SK-N-MC (cell line): Measurements from ENCODE around the gene SCIN.

ENCODE experiments used
- DNase-seq: peaks from one replicate; pipeline ENCODE4 v3.0.0-alpha.2; 2011; ENCODE audit warnings: low read depth, low spot score
- H3K27ac ChIP-seq: fragments of 200-600 bp; sonication (generic); 2 replicates; pipeline ENCODE4 v1.5.1; 2016; ENCODE audit warnings: mixed run types
- H3K36me3 ChIP-seq: fragments of 200-600 bp; sonication (generic); 2 replicates; pipeline ENCODE4 v1.6.1; 2017; ENCODE audit warnings: antibody characterized with exemption, low read length, mixed read lengths; ENCODE audit not compliant: insufficient read depth
- H3K4me3 ChIP-seq: fragments of 200-600 bp; sonication (generic); 2 replicates; pipeline ENCODE4 v1.5.1; 2016
- H3K9ac ChIP-seq: fragments of 200-600 bp; sonication (generic); 2 replicates; pipeline ENCODE4 v1.8.0; 2017; ENCODE audit warnings: mixed run types, mixed read lengths; ENCODE audit not compliant: insufficient read length
- H3K9me3 ChIP-seq: fragments of 200-600 bp; sonication (generic); 2 replicates; pipeline ENCODE4 v1.6.1; 2017; ENCODE audit warnings: low read depth, mild to moderate bottlenecking, antibody characterized with exemption, low read length, moderate library complexity, mixed read lengths
- EZH2 ChIP-seq: fragments of 200-600 bp; sonication (generic); IDR thresholded peaks from one replicate; pipeline ENCODE4 v1.6.1; 2017; ENCODE audit warnings: antibody characterized with exemption
- FOXP2 ChIP-seq: optimal IDR thresholded peaks from 2 replicates; pipeline ENCODE3; 2011; ENCODE audit warnings: mild to moderate bottlenecking, moderate library complexity; ENCODE audit not compliant: insufficient read depth; ENCODE audit errors: extremely low read length, control extremely low read depth
- POLR2AphosphoS5 ChIP-seq: IDR thresholded peaks from 2 replicates; pipeline ENCODE4 v1.6.1; 2012; ENCODE audit warnings: mild to moderate bottlenecking, low read depth, low read length, borderline replicate concordance

SCIN gene

DNA sequence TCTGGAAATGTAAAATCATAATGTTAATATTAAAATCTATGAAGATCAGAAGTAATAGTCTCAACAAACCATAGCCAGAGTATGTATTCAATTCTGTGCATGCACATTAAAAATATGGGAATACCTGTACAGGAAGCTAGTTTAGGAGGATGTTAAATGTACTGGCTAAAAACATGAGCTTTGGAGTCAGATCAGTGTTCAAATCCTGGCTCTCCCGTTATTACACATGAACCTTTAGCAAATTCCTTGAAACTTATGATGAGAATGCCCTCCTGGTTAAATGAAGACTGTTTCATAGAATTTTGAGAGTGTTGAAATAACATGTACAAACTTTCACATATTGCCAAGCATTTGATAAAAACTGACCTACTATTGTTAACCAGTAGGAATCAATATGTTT, 121.5 kb downstream of the SCIN start:
- TF ChIP-seq EZH2 (no peak), POLR2AphosphoS5 (no peak), FOXP2 (no peak)
- Histone ChIP-seq H3K9ac (no peak overlapping the region), H3K9me3 (no peaks in the 10 kb centered on the region), H3K4me3 (no peak overlapping the region), H3K36me3 (no peaks in the 10 kb centered on the region), H3K27ac (no peak overlapping the region)
- DNase-seq = no peak

DNA sequence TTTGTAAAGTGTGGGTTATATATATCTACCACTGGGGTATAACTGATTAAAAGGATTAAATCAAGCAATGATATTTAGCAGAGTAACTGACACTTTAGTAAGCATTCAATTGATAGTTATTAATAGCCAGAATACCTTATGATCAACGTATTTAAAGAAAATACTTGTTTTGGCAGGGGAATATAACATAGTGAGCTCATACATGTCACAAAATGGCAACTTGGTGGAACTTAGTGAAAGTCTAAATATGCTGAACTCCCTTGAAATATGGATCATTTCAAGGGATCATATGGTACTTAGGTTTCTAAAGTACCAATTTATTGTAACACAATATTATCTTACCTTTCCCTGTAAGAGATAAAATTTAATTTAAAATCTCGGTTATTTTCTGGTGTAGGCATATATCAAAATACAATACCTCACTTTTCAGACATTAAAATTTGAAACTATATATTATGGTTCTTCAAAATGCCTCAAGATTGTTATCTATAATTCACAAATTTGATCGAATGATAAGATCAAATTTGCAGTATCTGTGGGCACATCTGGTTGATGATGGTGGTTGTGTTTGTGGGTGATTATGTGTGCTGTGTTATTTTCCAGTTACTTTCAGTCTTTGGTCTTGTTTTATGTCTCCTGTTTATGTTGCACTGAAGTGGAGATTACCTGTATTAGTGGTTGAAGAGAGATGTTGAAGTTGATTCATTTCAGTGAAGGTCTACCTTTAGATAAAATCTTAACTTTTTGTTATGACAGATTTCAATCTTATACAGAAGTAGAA, 122.1 kb downstream of the SCIN start:
- no peak for DNase-seq
- no peak overlapping the region for H3K4me3 ChIP-seq
- H3K9ac ChIP-seq = no peak overlapping the region
- H3K36me3 ChIP-seq = no peaks in the 10 kb centered on the region
- no peak for TF ChIP-seq EZH2
- no peak for TF ChIP-seq FOXP2
- no peak for TF ChIP-seq POLR2AphosphoS5
- H3K9me3 ChIP-seq = no peaks in the 10 kb centered on the region
- H3K27ac ChIP-seq = no peak overlapping the region

DNA sequence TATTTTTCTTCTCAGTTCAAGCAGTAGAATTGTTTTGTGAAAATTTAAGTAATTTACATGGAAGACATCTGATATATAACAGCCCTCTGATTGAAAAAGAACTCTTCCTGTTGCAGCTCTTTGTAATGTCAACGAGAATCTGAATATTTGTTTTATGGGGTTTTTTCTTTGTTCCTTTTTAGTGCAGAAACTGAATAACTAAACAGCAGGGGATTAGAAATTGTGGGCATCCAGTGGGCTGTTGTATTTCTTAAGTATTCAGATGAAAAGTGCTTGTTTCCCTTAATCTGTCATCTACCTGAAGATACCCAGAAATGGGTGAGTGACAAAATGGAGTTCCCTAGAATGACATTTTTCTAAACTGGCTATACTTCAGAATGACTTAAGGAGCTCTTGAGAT, 124.3 kb downstream of the SCIN start:
- no peak overlapping the region for H3K4me3 ChIP-seq
- H3K9ac ChIP-seq = no peak overlapping the region
- DNase-seq = no peak
- no peaks in the 10 kb centered on the region for H3K36me3 ChIP-seq
- H3K9me3 ChIP-seq = no peaks in the 10 kb centered on the region
- no peak for TF ChIP-seq FOXP2
- no peak for TF ChIP-seq EZH2
- TF ChIP-seq POLR2AphosphoS5 = no peak
- no peak overlapping the region for H3K27ac ChIP-seq

DNA sequence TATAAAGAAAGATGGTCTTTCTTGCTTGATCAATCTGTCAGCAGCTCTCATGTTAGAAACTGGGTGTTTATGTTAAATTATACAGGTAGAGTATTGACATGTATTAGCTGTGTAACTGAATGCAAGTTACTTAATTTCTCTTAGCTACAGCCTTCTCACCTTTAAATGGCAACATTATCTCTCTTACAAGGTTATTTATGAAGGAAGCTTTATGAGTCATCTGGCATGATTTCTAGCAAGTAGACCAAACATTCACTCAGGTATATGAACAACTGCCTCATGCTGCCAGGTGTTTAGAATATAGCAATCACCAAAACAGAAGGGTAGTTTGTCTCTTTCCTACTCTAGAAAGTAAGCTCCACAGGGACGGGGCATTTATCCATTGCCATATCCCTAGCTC, 125.4 kb downstream of the SCIN start:
- H3K9ac ChIP-seq = no peak overlapping the region
- H3K36me3 ChIP-seq = no peaks in the 10 kb centered on the region
- no peak for DNase-seq
- no peak for TF ChIP-seq EZH2
- TF ChIP-seq POLR2AphosphoS5 = no peak
- TF ChIP-seq FOXP2 = no peak
- H3K27ac ChIP-seq = no peak overlapping the region
- no peaks in the 10 kb centered on the region for H3K9me3 ChIP-seq
- H3K4me3 ChIP-seq = no peak overlapping the region

DNA sequence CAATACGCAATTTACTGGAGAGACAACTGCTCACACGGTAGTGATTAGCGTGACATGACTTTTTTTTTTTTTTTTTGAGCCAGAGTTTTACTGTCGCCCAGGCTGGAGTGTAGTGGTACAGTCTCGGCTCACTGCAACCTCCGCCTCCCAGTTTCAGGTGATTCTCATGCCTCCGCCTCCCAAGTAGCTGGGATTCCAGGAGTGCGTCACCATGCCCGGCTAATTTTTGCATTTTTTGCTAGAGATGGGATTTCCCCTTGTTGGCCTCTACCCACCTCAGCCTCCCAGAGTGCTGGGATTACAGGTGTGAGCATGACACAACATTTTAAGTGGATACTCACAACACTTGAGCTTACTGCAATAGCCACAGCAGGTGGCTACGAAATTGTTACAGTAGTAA, 128.8 kb downstream of the SCIN start:
- no peak overlapping the region for H3K4me3 ChIP-seq
- no peaks in the 10 kb centered on the region for H3K36me3 ChIP-seq
- no peak for DNase-seq
- H3K9me3 ChIP-seq = 0 out of 2 replicates have a peak, but pooled peaks cover 4% of the 10 kb centered on the region
- no peak overlapping the region for H3K27ac ChIP-seq
- H3K9ac ChIP-seq = no peak overlapping the region
- no peak for TF ChIP-seq EZH2
- no peak for TF ChIP-seq FOXP2
- TF ChIP-seq POLR2AphosphoS5 = no peak

DNA sequence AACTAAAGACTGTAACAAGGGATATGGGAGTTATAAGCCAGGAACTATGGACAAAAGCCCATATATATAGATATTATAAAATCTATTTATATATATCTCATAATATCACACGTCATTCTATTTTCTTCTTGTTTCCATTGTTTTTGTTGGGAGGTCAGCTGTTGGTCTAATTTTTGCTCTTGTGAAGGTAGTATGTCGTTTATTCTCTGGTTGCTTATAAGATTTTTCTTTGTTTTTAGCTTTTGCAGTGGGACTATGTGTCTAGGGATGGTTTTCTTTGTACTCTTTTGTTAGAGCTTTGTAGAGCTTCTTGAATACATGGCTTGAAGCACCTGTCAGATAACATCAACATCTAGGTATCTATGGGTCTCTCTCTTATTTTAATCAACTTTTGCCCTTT, 130.9 kb downstream of the SCIN start:
- DNase-seq = no peak
- Histone ChIP-seq H3K27ac (no peak overlapping the region), H3K4me3 (no peak overlapping the region), H3K9ac (no peak overlapping the region), H3K9me3 (0 out of 2 replicates have a peak, but pooled peaks cover 4% of the 10 kb centered on the region), H3K36me3 (no peaks in the 10 kb centered on the region)
- TF ChIP-seq FOXP2 (no peak), POLR2AphosphoS5 (no peak), EZH2 (no peak)

DNA sequence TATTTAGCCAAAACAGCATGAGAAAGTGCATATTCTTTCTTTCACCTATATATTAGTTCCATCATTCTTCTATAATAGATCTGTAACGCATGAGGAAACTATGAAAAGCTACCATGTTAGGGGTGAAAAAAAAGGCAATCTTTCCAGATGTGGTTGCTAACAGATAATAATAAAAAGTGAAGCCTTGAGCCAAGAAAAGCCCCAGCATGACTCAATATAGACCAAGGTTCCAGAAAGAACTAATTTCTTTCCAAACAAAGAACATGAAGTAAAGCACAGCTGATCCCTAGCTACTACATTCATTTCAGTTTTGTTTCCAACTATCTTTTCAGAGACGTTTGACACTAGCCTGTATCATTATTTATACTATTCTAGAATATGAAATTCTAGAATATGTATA, 133.4 kb downstream of the SCIN start:
- 0 out of 2 replicates have a peak, but pooled peaks cover 4% of the 10 kb centered on the region for H3K9me3 ChIP-seq
- no peak overlapping the region for H3K4me3 ChIP-seq
- TF ChIP-seq EZH2 (no peak), POLR2AphosphoS5 (no peak), FOXP2 (no peak)
- DNase-seq = no peak
- H3K9ac ChIP-seq = no peak overlapping the region
- H3K36me3 ChIP-seq = no peaks in the 10 kb centered on the region
- no peak overlapping the region for H3K27ac ChIP-seq

DNA sequence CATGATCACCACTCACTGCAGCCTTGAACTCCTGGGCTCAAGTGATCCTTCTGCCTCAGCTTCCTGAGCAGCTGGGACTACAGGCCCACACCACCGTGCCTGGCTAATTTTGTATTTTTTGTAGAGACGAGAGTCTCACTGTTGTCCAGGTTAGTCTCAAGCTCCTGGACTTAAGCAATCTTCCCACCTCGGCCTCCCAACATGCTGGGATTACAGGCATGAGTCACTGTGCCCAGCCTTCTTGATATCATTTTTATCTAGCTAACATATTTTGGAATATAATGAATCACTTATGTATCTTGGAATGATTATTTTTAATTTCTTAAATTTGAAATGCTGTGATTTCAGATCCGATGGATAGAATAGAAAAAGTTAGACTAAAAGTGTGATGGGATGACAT, 135.4 kb downstream of the SCIN start:
- Histone ChIP-seq H3K4me3 (no peak overlapping the region), H3K9ac (no peak overlapping the region), H3K9me3 (0 out of 2 replicates have a peak, but pooled peaks cover 4% of the 10 kb centered on the region), H3K36me3 (no peaks in the 10 kb centered on the region), H3K27ac (no peak overlapping the region)
- DNase-seq = no peak
- TF ChIP-seq FOXP2 (no peak), EZH2 (no peak), POLR2AphosphoS5 (no peak)
